Astrocyte (in vitro differentiated cells and primary cell): ENCODE measurements around the gene NEUROD1. TPM values are rescaled to one million over a fixed set of nuclear protein-coding genes. Genes with fewer than 3 reads are reported as not detected.

Source experiments
- DNase-seq: peaks from one replicate; pipeline ENCODE4 v3.0.0-alpha.2; 2010; ENCODE audit warnings: low read depth
- FAIRE-seq: peaks from 2 replicates; lab custom pipeline; 2011; peaks lifted over from hg19 to GRCh38; lab: Jason Lieb, UNC
- H2AFZ ChIP-seq: 2 replicates; pipeline ENCODE4 v1.6.0; 2012; ENCODE audit warnings: low read depth, low read length, inconsistent platforms
- H3K27ac ChIP-seq: 2 replicates; pipeline ENCODE4 v1.5.1; 2011; ENCODE audit warnings: low read depth, low read length, inconsistent platforms
- H3K27me3 ChIP-seq: 2 replicates; pipeline ENCODE4 v1.6.0; 2011; ENCODE audit warnings: low read length, inconsistent platforms; ENCODE audit not compliant: insufficient read depth
- H3K36me3 ChIP-seq: 2 replicates; pipeline ENCODE4 v1.5.1; 2011; ENCODE audit warnings: low read length, inconsistent platforms; ENCODE audit not compliant: insufficient read depth
- H3K4me1 ChIP-seq: 2 replicates; pipeline ENCODE4 v1.5.1; 2011; ENCODE audit warnings: low read length, inconsistent platforms; ENCODE audit not compliant: insufficient read depth
- H3K4me2 ChIP-seq: 2 replicates; pipeline ENCODE4 v1.6.0; 2012; ENCODE audit warnings: low read length, inconsistent platforms
- H3K4me3 ChIP-seq: 2 replicates; pipeline ENCODE4 v1.5.1; 2011; ENCODE audit warnings: low read depth, mild to moderate bottlenecking, low read length, inconsistent platforms; ENCODE audit not compliant: insufficient read depth
- H3K79me2 ChIP-seq: 2 replicates; pipeline ENCODE4 v1.6.0; 2012; ENCODE audit warnings: mild to moderate bottlenecking, low read length, inconsistent platforms; ENCODE audit not compliant: insufficient read depth
- H3K9ac ChIP-seq: 2 replicates; pipeline ENCODE4 v1.6.0; 2012; ENCODE audit warnings: mild to moderate bottlenecking, low read length, inconsistent platforms
- H3K9me3 ChIP-seq: 2 replicates; pipeline ENCODE4 v1.5.1; 2012; ENCODE audit warnings: low read depth, mild to moderate bottlenecking, low read length, inconsistent platforms; ENCODE audit not compliant: insufficient read depth
- H4K20me1 ChIP-seq: 2 replicates; pipeline ENCODE4 v1.6.0; 2012; ENCODE audit warnings: low read length, inconsistent platforms; ENCODE audit not compliant: insufficient read depth
- H3K27ac Mint-ChIP-seq: one replicate; pipeline ENCODE4 v1.8.0; 2021; ENCODE audit warnings: mild to moderate bottlenecking, mixed read lengths; ENCODE audit not compliant: unreplicated experiment
- H3K27me3 Mint-ChIP-seq: one replicate; pipeline ENCODE4 v1.8.0; 2021; ENCODE audit warnings: low read depth, mixed read lengths; ENCODE audit not compliant: unreplicated experiment
- H3K36me3 Mint-ChIP-seq: one replicate; pipeline ENCODE4 v1.8.0; 2021; ENCODE audit warnings: low read depth, mixed read lengths; ENCODE audit not compliant: unreplicated experiment
- H3K4me1 Mint-ChIP-seq: one replicate; pipeline ENCODE4 v1.8.0; 2021; ENCODE audit warnings: low read depth, mixed read lengths; ENCODE audit not compliant: unreplicated experiment
- H3K4me3 Mint-ChIP-seq: one replicate; pipeline ENCODE4 v1.8.0; 2021; ENCODE audit warnings: mild to moderate bottlenecking, moderate library complexity, mixed read lengths; ENCODE audit not compliant: unreplicated experiment
- H3K9me3 Mint-ChIP-seq: one replicate; pipeline ENCODE4 v1.8.0; 2021; ENCODE audit warnings: mild to moderate bottlenecking, mixed read lengths; ENCODE audit not compliant: unreplicated experiment
- CTCF ChIP-seq: IDR thresholded peaks from 2 replicates; pipeline ENCODE4 v1.5.1; 2011; ENCODE audit warnings: low read depth, mild to moderate bottlenecking, inconsistent platforms, low read length, moderate library complexity; ENCODE audit not compliant: insufficient read depth
- EZH2 ChIP-seq: IDR thresholded peaks from 2 replicates; pipeline ENCODE4 v1.6.1; 2012; ENCODE audit warnings: mild to moderate bottlenecking, low read length, inconsistent platforms; ENCODE audit not compliant: insufficient read depth
- total RNA-seq: library from RNA; stranded (reverse); gene quantifications from 2 replicates; pipeline ENCODE4 v1.2.1, GENCODE V29; 2021

Gene NEUROD1
- total RNA-seq, 1 donor from 2014 or later = not detected

GRCh38 chr2:181662287-181662686 lies 18.0 kb downstream of the NEUROD1 start:
- Mint-ChIP-seq H3K36me3 (no peaks in the 10 kb centered on the region), H3K9me3 (peaks cover 12% of the 10 kb centered on the region), H3K4me3 (no peak overlapping the region), H3K27me3 (peaks cover 53% of the 10 kb centered on the region), H3K27ac (no peak overlapping the region), H3K4me1 (no peaks in the 10 kb centered on the region)
- no peaks in the 10 kb centered on the region for H3K9me3 ChIP-seq
- no peaks in the 10 kb centered on the region for H4K20me1 ChIP-seq
- H3K27ac ChIP-seq = no peak overlapping the region
- no peak overlapping the region for H3K9ac ChIP-seq
- no peak overlapping the region for H3K4me3 ChIP-seq
- H3K36me3 ChIP-seq = no peaks in the 10 kb centered on the region
- H3K4me2 ChIP-seq = no peak overlapping the region
- no peak for TF ChIP-seq EZH2
- TF ChIP-seq CTCF = no peak
- no peak for DNase-seq
- no peak overlapping the region for H2AFZ ChIP-seq
- H3K79me2 ChIP-seq = no peaks in the 10 kb centered on the region
- peaks cover 18% of the 10 kb centered on the region for H3K27me3 ChIP-seq
- H3K4me1 ChIP-seq = no peaks in the 10 kb centered on the region
- FAIRE-seq = no peak

- no peaks in the 10 kb centered on the region for H3K36me3 ChIP-seq
- no peaks in the 10 kb centered on the region for H3K36me3 Mint-ChIP-seq
- H3K27me3 Mint-ChIP-seq = peaks cover 58% of the 10 kb centered on the region
Observed at GRCh38 chr2:181660181-181660580, 20.1 kb downstream of the NEUROD1 start.

More at GRCh38 chr2:181660181-181660580, 20.1 kb downstream of the NEUROD1 start:
- no peak overlapping the region for H3K4me3 Mint-ChIP-seq
- peaks cover 5% of the 10 kb centered on the region for H3K4me1 ChIP-seq
- H3K9ac ChIP-seq = no peak overlapping the region
- no peaks in the 10 kb centered on the region for H3K79me2 ChIP-seq
- no peak overlapping the region for H3K27ac Mint-ChIP-seq
- no peaks in the 10 kb centered on the region for H3K9me3 ChIP-seq
- H4K20me1 ChIP-seq = no peaks in the 10 kb centered on the region
- no peak overlapping the region for H3K4me3 ChIP-seq
- H3K4me2 ChIP-seq = no peak overlapping the region
- no peaks in the 10 kb centered on the region for H3K9me3 Mint-ChIP-seq
- no peak for FAIRE-seq
- peaks cover 20% of the 10 kb centered on the region for H3K27me3 ChIP-seq
- TF ChIP-seq EZH2 = no peak
- TF ChIP-seq CTCF = no peak
- no peak overlapping the region for H2AFZ ChIP-seq
- no peak for DNase-seq
- no peaks in the 10 kb centered on the region for H3K4me1 Mint-ChIP-seq
- no peak overlapping the region for H3K27ac ChIP-seq
